GM18868 (cell line): ENCODE data around the gene ARSA.

Experiments
- ATAC-seq: cut with Tn5 transposase; IDR thresholded peaks from one replicate; pipeline ENCODE4 v1.9.1; 2021; ENCODE audit warnings: mild to moderate bottlenecking, moderate library complexity; ENCODE audit not compliant: unreplicated experiment

The ARSA gene

GRCh38 chr22:50582493-50583293 is 45.3 kb downstream of the ARSA start, which contains the start of gene CHKB:
Gene CHKB (minus strand): TSS chr22:50582849. CDS start chr22:50582781, 68 bp downstream.
- ATAC-seq = peak; percentile 90

GRCh38 chr22:50581950-50582492 is 45.9 kb downstream of the ARSA start:
- ATAC-seq = peak; percentile 7

- ATAC-seq = no peak
Observed at GRCh38 chr22:50581031-50581949, 46.7 kb downstream of the ARSA start.

- ATAC-seq = no peak
Observed at GRCh38 chr22:50579752-50580151, 48.2 kb downstream of the ARSA start.

- no peak for ATAC-seq
Observed at GRCh38 chr22:50578776-50579310, 49.1 kb downstream of the ARSA start.

GRCh38 chr22:50577987-50578775 is 49.8 kb downstream of the ARSA start, which contains the start of gene CPT1B:
Gene CPT1B (minus strand): TSS chr22:50578427. CDS start chr22:50577915, 512 bp downstream.
- ATAC-seq = no peak

- ATAC-seq = no peak
Observed at GRCh38 chr22:50577697-50577986, 50.3 kb downstream of the ARSA start.

- ATAC-seq = no peak
Observed at GRCh38 chr22:50576806-50577696, 50.9 kb downstream of the ARSA start.

- ATAC-seq = no peak
Observed at GRCh38 chr22:50576070-50576469, 51.9 kb downstream of the ARSA start.

- ATAC-seq = no peak
Observed at GRCh38 chr22:50575426-50575941, 52.5 kb downstream of the ARSA start.
